Measurements from ENCODE around the gene CCDC3.

CCDC3 gene

DNA sequence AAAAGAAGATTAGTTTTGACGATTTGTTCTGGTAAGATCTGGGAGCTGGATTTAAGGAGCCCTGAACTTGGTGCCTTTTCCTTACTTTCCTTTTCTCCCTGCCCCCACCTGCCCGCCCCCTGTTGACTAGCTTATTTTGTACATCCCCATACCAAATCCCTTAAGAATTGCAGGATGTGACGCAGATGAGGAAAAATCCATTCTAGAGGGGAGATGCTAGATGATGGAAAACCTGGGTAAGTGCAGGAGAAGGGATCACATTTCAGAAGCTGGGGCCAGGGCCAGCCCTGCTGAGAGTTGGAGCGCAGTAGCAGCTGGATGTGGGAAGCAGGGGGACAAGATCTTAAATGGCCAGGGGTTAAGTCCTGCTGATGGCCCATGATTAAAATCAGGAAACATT is 93.9 kb downstream of the CCDC3 start:
- DNase-seq = no peak
- Mint-ChIP-seq H3K9me3 (peaks cover 9% of the 10 kb centered on the region in 2 donors), H3K27me3 (peaks cover 33% of the 10 kb centered on the region), H3K4me1 (no peaks in the 10 kb centered on the region), H3K27ac (no peak overlapping the region), H3K4me3 (no peak overlapping the region)
- no peak for ATAC-seq

DNA sequence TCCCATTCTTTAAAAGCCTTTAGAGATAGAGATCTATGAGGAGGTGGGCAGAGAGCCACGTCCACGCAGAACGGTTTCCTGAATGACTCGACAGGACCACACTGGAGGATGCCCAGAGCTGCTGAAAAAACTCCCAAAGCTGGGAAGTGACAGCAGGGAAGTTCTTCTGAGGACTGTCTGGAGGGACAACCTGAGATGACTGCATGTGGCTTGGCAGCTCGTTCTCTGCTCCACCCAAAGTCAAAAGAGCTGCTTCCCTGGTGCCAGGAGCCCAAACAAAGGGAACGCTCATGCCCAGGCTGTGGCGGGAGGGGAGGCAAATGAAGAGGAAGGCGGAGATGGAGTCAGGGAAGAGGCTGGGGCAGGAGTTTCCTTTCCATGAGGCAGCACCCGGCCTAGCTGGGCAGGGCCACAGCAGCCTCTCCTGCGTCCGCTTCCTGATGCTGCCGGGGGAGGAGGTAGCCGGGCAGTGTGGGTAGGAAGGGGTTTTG is 95.4 kb downstream of the CCDC3 start:
- Mint-ChIP-seq H3K4me3 (no peak overlapping the region), H3K9me3 (no peaks in the 10 kb centered on the region), H3K4me1 (no peaks in the 10 kb centered on the region), H3K27me3 (peaks cover 46% of the 10 kb centered on the region), H3K27ac (no peak overlapping the region)
- ATAC-seq (no peak), DNase-seq (no peak)

DNA sequence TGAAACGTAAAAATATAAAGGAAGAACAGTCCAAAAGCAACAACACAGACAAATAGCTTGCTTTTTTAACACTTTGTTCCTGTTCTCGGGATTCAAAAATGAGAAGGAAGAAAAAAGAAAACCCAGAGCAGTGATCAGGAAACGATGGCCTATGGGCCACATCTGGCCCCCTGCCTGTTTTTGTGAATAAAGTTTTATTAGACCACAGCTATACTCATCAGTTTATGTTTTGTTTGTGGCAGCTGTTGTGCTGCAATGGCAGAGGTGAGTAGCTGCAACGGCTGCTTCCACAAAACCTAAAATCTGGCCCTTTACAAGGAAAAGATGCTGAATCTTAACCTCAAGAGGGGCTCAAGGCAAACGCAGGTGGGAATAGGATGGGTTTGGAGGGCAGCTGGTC is 96.4 kb downstream of the CCDC3 start:
- ATAC-seq (no peak), DNase-seq (no peak)
- H3K4me3 Mint-ChIP-seq = no peak overlapping the region
- H3K9me3 Mint-ChIP-seq = no peaks in the 10 kb centered on the region
- H3K27ac Mint-ChIP-seq = peak overlapping the region in 1 of 2 donors; percentile 34
- H3K27me3 Mint-ChIP-seq = peaks cover 46% of the 10 kb centered on the region
- H3K4me1 Mint-ChIP-seq = no peaks in the 10 kb centered on the region

DNA sequence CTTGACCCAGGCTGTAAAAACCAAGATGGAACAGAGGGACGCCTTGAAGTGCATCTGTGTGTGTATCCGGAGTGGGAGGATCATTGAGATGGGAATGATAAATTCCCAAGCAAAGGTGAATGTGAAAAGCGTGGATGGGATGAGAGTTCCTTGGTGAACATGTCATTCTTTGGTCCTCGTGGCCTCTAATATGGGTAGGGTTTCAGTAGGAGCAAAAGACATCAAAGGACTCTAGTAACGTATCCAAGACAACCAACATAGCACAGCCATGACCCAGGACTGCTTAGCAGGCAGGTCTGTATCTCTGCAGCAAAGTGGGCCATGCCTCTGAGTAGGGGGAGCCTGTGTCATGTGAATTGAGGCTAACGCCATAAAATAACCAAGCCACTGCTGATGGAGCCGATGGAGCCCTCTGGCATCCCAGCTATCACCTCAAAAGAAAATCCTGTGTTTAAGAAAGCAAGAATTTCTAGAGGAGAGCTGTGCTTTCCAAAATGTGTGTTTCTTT is 98.6 kb downstream of the CCDC3 start:
- Mint-ChIP-seq H3K27me3 (peaks cover 46% of the 10 kb centered on the region), H3K9me3 (no peaks in the 10 kb centered on the region), H3K4me1 (no peaks in the 10 kb centered on the region), H3K4me3 (no peak overlapping the region), H3K27ac (no peak overlapping the region)
- no peak for ATAC-seq
- no peak for DNase-seq

DNA sequence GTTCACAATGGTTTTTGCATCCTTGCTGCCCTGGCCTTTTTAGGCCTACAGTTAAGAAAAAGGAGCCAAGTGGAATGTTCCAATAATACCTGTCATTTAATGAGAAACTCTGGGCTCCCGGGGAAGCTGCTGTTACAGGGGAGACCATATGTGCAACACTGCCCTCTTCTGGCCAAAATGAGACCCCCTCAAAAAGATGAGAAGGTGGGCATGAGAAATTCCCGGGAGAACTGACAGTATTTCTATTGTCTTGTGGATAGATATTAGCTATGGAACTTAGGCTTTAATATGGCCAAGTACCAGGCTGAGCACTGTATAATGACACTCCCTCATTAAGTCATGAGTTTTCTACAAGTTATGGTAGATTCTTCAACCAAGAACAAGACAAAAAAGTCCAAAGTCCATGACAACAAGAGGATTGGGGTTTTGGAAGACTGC is 99.4 kb downstream of the CCDC3 start:
- H3K9me3 Mint-ChIP-seq = no peaks in the 10 kb centered on the region
- H3K4me3 Mint-ChIP-seq = no peak overlapping the region
- DNase-seq (peak; percentile 41 to 46), ATAC-seq (no peak)
- H3K27me3 Mint-ChIP-seq = peaks cover 39% of the 10 kb centered on the region
- no peaks in the 10 kb centered on the region for H3K4me1 Mint-ChIP-seq
- H3K27ac Mint-ChIP-seq = peak overlapping the region in 1 of 2 donors; percentile 59

DNA sequence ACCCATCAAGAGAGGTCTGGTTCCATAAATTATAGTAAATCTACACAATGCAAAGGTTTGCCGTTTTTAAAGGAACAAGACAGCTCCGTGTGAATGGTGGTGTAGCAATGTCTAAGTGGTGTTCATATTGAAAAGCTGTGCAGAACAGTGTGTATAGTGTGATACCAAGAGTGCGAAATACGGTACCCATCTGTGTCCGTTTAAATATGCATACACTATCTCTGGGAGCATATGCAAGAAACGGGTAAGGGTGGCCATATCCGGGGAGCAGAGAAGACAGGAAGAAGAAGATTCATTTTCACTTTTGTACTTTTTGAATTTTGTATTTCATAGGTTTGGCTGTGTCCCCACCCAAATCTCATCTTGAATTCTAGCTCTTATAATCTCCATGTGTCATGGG is 102.0 kb downstream of the CCDC3 start:
- H3K4me1 Mint-ChIP-seq = no peaks in the 10 kb centered on the region
- no peak overlapping the region for H3K27ac Mint-ChIP-seq
- no peak for DNase-seq
- ATAC-seq = no peak
- peaks cover 17% of the 10 kb centered on the region for H3K27me3 Mint-ChIP-seq
- peaks cover 0 to 1% of the 10 kb centered on the region in 2 donors for H3K9me3 Mint-ChIP-seq
- H3K4me3 Mint-ChIP-seq = no peak overlapping the region

DNA sequence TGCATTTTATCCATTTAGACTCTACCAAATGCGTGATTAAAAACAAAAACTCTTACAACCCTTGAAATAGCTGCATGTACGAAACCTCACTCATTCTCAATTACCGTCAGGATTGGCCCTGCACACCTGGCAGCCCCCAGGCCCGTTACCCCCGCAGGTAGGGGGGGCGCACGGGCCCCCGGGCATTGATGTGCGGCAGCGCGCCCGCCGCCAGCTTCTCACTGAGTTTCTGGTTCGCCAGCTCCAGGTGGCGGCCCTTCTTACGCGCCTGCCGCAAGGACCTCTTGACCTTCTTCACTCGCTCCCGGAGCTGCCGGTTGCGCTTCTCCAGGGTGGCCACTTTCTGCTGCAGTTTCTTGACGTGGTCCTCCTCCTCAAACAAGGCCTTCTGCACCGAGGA is 103.2 kb downstream of the CCDC3 start:
- Mint-ChIP-seq H3K9me3 (peaks cover 10 to 11% of the 10 kb centered on the region in 2 donors), H3K4me3 (no peak overlapping the region), H3K27ac (no peak overlapping the region), H3K27me3 (peaks cover 24% of the 10 kb centered on the region), H3K4me1 (no peaks in the 10 kb centered on the region)
- DNase-seq (no peak), ATAC-seq (no peak)

DNA sequence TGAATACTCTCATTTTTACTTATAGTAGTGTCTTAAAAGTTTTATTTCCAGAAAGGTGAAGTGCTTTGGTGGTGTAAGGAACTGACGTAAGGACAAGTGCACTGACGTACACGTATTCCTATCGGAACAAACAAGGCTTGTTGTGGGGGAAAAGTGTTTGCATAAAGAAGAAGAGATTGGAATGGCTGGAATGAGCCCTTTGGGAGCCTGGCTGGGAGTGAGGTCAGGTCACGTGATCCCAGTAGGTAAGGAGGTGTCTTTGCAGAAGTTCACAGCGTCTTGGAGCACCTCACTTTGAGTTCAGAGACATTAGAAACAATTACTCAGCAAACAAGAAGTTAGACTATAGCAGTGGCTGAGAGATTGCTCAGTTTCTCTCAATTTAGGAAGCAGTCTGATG is 104.2 kb downstream of the CCDC3 start:
- DNase-seq (no peak), ATAC-seq (no peak)
- Mint-ChIP-seq H3K4me1 (no peaks in the 10 kb centered on the region), H3K27me3 (peaks cover 17% of the 10 kb centered on the region), H3K9me3 (peaks cover 16 to 20% of the 10 kb centered on the region in 2 donors), H3K4me3 (no peak overlapping the region), H3K27ac (no peak overlapping the region)

DNA sequence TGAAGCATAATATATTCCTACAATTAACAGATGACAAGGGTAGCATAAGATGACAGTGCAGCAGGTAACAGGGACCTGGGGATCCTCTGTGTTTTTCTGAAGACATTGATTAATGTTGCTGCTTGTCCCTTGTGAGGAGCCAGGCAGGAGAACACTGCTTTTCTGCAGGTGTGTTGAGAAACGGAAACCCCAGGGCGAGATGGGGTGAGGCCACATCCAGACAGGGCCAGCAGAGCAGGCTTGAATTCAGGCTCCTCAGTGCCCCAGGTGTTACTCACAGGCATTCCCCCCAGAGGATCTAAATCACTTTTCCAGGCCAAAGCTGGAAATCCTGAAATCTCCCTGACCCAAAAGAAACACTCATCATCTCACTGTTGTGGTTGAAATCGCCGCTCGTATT is 105.3 kb downstream of the CCDC3 start:
- ATAC-seq (no peak), DNase-seq (no peak)
- H3K4me3 Mint-ChIP-seq = no peak overlapping the region
- peaks cover 16 to 26% of the 10 kb centered on the region in 2 donors for H3K9me3 Mint-ChIP-seq
- H3K27ac Mint-ChIP-seq = no peak overlapping the region
- H3K4me1 Mint-ChIP-seq = no peaks in the 10 kb centered on the region
- peaks cover 8% of the 10 kb centered on the region for H3K27me3 Mint-ChIP-seq

DNA sequence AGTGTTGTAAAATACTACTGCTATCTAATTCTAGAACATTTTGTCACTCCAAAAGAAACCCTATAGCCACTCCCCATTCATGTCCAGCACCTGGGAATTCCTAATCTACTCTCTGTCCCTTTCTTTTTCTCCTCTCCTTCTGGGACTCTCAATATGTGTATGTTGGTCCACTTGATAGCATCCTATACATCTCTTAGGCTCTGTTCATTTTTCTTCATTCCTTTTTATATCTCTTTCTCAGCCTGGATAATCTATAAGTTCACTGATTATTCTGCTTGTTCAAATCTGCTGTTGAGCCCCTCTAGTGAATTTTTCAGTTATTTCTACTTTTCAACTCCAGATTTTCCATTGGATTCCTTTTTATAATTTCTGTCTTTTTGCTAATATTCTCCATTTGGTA is 108.6 kb downstream of the CCDC3 start:
- no peak for DNase-seq
- no peak for ATAC-seq
- H3K4me1 Mint-ChIP-seq = no peaks in the 10 kb centered on the region
- no peak overlapping the region for H3K27ac Mint-ChIP-seq
- H3K27me3 Mint-ChIP-seq = peaks cover 8% of the 10 kb centered on the region
- H3K9me3 Mint-ChIP-seq = peaks cover 16 to 26% of the 10 kb centered on the region in 2 donors
- no peak overlapping the region for H3K4me3 Mint-ChIP-seq

DNA sequence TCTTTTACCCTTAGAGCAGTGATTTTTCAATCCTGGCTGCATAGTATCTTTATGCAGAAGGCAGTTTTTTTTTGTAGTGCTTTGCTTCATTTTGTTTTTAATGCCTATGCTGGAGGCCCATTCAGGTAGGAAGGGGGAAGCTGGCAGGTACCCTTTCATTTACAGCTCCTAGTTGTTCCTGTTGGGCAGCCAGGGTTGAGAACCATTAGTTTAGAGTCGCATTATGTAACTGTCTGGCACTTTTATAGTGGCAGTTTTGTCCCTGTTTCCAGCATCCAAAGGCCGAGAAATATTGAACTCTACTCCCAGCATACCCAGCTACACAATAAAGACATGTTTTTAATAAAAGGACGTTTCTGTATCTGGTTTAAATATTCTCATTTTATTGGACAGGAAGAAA is 110.6 kb downstream of the CCDC3 start:
- Mint-ChIP-seq H3K4me1 (no peaks in the 10 kb centered on the region), H3K4me3 (no peak overlapping the region), H3K9me3 (peaks cover 16 to 26% of the 10 kb centered on the region in 2 donors), H3K27me3 (peaks cover 8% of the 10 kb centered on the region), H3K27ac (no peak overlapping the region)
- ATAC-seq (no peak), DNase-seq (no peak)

DNA sequence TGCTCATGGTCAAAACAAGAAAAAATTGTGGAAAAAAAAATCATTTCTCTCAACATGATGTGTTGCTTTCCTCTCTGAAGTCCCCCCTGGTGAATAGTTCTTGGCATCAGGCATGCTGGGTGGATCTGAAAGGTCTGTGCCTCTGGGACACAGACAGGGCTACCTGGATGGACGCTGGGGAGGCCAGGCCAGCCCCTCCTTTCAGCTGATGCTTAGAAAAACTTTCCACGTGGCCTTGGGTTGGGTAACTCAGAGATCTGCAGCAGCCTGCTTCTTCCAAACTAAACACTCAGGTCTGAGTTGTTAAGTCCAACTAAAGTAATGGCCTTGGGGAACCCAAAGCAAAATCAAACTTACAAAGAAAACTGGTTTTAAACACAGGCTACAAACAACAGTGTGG is 113.0 kb downstream of the CCDC3 start:
- no peak for DNase-seq
- Mint-ChIP-seq H3K27me3 (peaks cover 12% of the 10 kb centered on the region), H3K4me1 (no peaks in the 10 kb centered on the region), H3K27ac (no peak overlapping the region), H3K9me3 (peaks cover 13 to 24% of the 10 kb centered on the region in 2 donors), H3K4me3 (no peak overlapping the region)
- ATAC-seq = no peak

DNA sequence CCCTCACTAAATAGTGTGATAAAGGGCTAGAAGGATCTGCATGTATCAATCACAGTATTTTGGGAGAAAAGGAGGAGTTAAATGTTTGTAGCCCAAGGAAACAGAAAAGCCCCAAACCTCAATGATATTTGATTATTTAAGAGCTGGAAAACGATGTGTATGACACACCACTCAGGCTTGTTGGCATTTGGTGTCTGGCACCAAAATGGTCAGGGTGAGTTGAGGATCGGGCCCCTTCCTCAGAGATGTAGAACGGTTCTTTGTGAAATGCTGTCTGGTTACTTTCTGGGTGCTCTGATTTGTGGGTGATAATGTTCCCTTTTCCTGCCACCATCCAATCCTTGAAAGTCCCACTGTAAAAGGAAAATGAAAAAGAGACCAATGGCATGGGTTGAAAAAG is 113.7 kb downstream of the CCDC3 start:
- H3K27me3 Mint-ChIP-seq = peaks cover 18% of the 10 kb centered on the region
- DNase-seq (no peak), ATAC-seq (no peak)
- no peak overlapping the region for H3K27ac Mint-ChIP-seq
- H3K4me3 Mint-ChIP-seq = no peak overlapping the region
- H3K9me3 Mint-ChIP-seq = peaks cover 6 to 18% of the 10 kb centered on the region in 2 donors
- H3K4me1 Mint-ChIP-seq = no peaks in the 10 kb centered on the region

DNA sequence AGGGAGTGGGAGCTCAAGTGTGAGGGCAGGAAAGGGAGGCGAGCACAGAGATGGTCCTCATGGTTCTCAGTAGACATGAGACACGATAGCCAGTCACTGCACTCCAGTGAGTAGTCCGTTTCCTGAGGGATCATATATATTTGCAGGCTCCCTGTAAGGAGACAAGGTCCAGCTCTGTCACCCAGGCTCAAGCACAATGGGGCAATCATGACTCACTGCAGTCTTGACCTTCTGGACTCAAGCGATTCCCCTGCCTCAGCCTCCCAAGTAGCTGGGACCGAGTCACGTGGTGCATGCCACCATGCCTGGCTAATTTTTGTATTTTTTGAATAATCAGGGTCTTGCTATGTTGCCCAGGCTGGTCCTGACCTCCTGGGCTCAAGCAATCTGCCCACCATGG is 116.7 kb downstream of the CCDC3 start:
- no peaks in the 10 kb centered on the region for H3K4me1 Mint-ChIP-seq
- H3K27ac Mint-ChIP-seq = no peak overlapping the region
- peaks cover 30% of the 10 kb centered on the region for H3K27me3 Mint-ChIP-seq
- no peak for ATAC-seq
- DNase-seq = no peak
- H3K9me3 Mint-ChIP-seq = peaks cover 5 to 8% of the 10 kb centered on the region in 2 donors
- no peak overlapping the region for H3K4me3 Mint-ChIP-seq

DNA sequence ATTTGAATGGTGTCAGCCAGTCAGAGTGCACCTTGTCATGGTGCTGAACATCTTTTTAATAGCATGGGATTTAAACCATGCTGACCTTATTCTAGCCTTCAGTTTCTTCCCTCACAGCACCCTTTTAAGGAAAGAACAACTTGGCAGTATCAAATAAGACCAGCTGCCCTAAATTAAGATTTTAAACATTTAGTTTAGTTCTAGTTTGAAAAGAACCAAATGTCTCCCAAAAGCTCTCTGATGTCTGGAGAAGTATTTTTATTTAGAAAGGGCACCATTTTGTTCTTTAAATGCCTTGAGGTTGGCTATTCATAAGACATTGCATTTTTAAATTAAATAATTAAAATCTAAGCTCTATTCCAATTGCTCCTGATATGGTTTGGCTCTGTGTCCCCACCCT is 121.1 kb downstream of the CCDC3 start:
- Mint-ChIP-seq H3K27ac (no peak overlapping the region), H3K27me3 (peaks cover 30% of the 10 kb centered on the region), H3K4me3 (no peak overlapping the region), H3K9me3 (peaks cover 5 to 15% of the 10 kb centered on the region in 2 donors), H3K4me1 (no peaks in the 10 kb centered on the region)
- no peak for DNase-seq
- no peak for ATAC-seq

DNA sequence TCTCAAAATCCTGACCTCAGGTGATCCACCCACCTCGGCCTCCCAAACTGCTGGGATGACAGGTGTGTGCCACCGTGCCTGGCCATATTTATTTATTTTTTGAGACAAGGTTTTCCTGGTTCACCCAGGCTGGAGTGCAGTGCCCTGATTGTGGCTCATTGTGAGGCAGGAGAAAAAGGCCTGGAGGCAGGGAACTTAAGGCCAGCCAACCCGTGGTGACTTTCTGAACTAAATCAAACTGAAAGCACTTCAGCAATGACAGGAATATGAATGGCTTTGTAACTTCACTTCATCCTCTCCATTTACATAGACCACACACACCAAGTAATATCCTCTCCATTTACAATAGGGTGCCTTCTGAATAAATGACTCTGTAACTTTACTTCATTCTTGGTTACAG is 124.4 kb downstream of the CCDC3 start:
- no peak overlapping the region for H3K4me3 Mint-ChIP-seq
- ATAC-seq = no peak
- H3K4me1 Mint-ChIP-seq = no peaks in the 10 kb centered on the region
- peaks cover 0 to 7% of the 10 kb centered on the region in 2 donors for H3K9me3 Mint-ChIP-seq
- peaks cover 5% of the 10 kb centered on the region for H3K27me3 Mint-ChIP-seq
- H3K27ac Mint-ChIP-seq = peak overlapping the region in 1 of 2 donors; percentile 27
- DNase-seq = no peak

DNA sequence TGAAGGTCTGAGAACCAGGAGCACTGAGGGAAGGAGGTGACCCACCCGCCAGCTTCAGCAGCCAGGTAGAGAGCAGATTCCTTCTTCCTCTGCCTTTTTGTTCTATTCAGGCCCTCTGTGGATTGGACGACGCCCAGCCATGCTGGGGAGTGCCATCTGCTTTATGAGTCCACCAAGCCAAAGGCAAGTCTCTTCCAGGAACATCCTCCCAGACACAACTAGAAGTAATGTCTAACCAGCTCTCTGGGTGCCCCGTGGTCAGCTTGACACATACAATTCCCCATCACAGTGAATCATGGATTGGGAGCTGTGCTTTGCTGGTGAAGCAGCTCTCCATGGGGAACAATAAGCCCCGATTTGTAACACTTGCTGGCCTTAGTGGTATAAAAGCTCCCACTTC is 125.2 kb downstream of the CCDC3 start:
- H3K27me3 Mint-ChIP-seq = no peaks in the 10 kb centered on the region
- ATAC-seq = no peak
- peaks cover 0 to 7% of the 10 kb centered on the region in 2 donors for H3K9me3 Mint-ChIP-seq
- H3K27ac Mint-ChIP-seq = no peak overlapping the region
- H3K4me1 Mint-ChIP-seq = no peaks in the 10 kb centered on the region
- no peak for DNase-seq
- no peak overlapping the region for H3K4me3 Mint-ChIP-seq

Measured in stimulated activated naive CD8-positive, alpha-beta T cell treated with anti-CD3 and anti-CD28 coated beads, Interleukin-15, amount 100 ng/mL, for 72 hours (primary cell).